SHP77 (cell line): ENCODE results near the gene WDR72.
"Not testable (repeated sequence)": the region's sequence is repeated elsewhere in the genome, so short reads cannot be mapped to it uniquely, and the experiment has no call there.

Source experiments
- DNase-seq, 2 experiments: peaks; one replicate each; lab custom pipeline; 2025; lab: John Stamatoyannopoulos, UW

The WDR72 gene

GRCh38 chr15:53589520-53590057 lies 169.9 kb downstream of the WDR72 start:
- no peak for DNase-seq

- DNase-seq, result no peak
These were observed 170.7 kb downstream of the WDR72 start for GRCh38 chr15:53588773-53589172.

DNA sequence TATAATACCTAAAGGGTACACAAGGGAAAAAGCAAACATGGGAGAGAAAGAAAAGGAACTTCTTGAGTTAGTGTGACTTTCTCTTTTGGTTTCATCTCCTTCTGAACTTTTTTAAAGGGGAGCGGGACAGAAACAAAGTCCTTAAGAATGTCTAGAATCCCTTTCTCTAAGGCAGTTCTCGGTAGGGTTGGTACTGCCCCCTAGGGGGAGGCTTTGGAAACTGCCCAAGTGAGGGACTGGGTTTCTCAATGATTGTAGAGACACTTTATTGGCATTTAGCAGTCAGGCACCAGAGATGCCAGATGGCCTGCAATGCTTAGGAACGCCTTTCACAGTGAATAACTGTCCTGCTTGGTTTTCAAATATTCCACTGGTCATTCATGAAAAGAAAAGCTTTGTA lies 172.7 kb downstream of the WDR72 start:
- DNase-seq, result peak; percentile 14 to 18

DNA sequence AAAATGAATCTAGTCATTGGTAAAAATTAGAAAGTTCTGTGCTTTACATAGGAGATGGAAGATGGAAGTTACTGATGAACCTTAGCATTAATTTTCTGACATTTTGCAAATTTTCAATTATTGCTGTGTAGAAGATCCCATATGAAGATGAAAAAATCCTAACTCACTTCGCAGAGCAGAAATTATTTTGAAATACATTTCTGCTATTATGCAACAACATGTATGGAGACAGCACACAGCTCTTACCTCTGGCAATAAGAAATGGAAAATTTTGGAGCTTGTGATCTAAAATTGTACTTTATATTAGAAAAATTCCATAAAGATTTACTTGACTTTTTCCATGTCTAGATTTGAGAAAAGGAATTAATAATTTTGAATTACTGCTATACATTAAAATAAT lies 177.9 kb downstream of the WDR72 start:
- no peak for DNase-seq

DNA sequence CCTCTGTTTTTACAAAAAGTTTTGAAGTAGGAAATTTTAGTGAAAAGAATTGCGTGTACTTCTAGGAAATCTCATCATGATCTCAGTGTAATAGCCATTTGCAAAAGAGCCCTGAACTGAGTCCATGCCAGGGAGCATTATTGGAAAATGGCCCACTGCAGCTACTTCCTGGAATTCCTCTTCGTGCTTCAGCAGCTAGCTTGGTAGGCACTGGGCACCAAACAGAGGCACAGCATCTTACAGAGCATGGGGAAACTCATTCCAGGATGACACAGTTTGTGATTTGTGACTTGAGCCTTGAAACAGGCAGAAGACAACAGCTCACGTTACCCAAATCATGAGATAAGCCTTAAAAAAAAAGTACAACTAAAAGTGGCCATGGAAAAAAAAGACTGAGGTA lies 179.1 kb downstream of the WDR72 start:
- DNase-seq, result no peak

DNA sequence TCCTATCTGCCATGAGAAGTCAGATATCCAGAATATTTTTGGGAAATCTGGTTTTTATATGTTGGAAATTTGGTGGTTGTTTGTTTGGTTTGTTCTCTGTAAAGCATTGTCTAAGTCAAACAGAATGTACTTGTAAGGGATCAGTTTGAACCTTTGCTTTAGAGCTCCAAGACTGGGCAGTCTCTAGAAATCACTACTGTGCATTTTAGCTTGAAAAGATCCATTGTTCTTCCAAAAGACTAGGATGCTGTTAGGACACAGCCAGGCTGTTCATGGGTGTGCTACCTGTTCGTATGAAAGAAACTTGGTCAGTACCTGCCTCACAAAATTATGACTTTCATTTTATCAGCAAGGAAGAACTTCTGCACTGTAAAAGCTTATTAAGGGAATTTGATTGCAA lies 182.6 kb downstream of the WDR72 start:
- no peak for DNase-seq

DNA sequence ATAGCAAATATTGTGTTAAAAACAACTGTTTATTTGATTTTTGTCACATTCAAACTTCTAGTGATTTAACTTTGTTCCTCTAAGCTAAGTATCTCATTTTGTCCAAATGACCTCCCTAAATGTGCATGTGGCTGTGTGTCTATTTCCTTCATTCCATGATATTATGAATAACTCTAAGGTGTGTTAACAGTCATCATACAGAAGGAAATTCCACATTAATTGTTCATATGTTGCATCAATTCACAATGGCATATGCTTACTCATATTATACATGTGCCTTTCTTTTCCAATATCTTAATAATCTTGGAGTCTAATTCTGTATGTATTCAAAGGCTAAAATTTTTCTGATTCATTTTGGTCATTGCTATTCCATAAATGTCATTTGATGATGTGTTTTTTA lies 186.4 kb downstream of the WDR72 start:
- DNase-seq, result no peak

- DNase-seq, result no peak
These were observed 189.5 kb downstream of the WDR72 start for GRCh38 chr15:53569751-53570480.

GRCh38 chr15:53566912-53567311 lies 192.6 kb downstream of the WDR72 start:
- DNase-seq, result no peak

GRCh38 chr15:53565721-53566120 lies 193.7 kb downstream of the WDR72 start:
- no peak for DNase-seq

GRCh38 chr15:53564647-53565046 lies 194.8 kb downstream of the WDR72 start:
- DNase-seq, result no peak

DNA sequence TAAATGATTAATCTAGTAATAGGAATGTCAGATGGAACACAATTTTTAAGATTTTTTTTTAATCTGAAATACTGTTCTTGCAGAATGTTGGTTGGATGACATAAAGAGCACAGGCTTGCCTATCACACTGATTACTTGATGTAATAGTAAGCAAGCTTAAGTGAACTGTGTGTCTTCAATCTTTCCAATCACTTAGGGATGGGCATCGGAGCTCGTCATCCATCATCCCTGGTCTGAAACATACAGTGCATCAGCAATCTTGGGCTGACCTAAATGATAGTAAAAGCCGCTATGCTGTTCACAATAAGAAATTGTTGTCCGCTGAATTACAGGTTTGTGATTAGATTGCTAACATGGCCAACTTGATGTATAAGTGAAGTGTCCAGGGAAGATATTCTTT lies 195.8 kb downstream of the WDR72 start:
- DNase-seq, result no peak

DNA sequence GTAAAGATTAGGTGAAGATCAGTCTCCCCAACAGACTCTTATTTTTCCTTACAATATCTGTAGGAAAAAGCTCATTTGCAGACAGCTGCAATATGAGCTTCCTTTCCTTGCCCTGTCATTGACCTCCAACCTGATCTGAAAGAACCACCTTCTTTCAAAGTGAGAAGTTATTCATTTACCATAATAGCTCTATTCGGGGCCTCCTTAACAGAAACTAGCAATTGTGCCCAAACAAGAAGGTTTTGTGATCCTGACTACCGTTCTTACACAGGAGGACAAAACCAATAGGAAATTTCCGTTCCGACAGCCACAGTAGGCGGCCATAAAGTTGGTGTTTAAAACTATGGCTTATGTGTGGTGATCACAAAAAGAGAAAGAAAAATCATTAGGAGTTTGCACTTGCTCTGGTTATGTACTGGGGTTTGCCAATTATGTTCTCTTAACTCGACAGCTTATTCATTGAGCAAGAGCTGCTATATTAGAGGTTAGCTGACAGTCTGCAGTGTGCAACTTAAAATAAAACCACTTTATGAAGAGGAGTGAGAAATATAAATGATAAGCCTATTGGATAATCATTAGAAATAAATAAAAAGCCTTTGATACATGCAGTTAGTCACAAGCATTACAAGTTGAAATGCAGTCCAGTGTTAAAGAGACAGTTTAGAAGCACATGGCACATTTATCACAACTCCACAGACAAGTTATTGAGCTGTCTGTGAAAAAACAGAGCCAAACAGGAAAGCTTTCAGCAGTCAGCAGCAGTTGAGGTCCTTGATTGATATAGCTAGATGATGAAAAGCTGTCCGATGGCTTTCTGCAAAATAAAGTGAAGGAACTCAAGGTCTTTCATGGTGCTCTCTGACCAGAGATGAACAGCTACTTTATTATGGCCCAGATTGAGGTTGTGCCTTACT lies 199.8 kb downstream of the WDR72 start:
- DNase-seq, result no peak

DNA sequence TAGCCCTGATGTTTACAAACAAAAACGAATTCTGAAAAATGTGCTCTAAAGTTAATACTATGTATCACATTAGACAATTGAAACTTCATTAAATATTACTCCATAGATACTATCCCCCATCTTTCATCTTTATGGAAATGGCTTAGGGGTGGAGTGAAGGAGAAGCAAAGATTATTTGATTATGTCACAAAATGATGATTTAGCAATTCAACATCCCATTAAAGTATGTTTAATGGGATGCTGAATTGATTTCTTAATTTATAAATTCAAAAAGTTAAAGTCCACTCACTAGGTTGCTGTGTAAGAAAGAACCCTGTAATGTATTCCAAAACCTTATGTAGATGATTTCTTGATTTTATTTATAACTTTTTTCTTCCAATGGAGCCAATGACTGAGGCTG lies 201.1 kb downstream of the WDR72 start:
- no peak for DNase-seq

GRCh38 chr15:53555226-53555625 lies 204.2 kb downstream of the WDR72 start:
- DNase-seq, result no peak

GRCh38 chr15:53549697-53550305 lies 209.7 kb downstream of the WDR72 start:
- DNase-seq, result no peak

DNA sequence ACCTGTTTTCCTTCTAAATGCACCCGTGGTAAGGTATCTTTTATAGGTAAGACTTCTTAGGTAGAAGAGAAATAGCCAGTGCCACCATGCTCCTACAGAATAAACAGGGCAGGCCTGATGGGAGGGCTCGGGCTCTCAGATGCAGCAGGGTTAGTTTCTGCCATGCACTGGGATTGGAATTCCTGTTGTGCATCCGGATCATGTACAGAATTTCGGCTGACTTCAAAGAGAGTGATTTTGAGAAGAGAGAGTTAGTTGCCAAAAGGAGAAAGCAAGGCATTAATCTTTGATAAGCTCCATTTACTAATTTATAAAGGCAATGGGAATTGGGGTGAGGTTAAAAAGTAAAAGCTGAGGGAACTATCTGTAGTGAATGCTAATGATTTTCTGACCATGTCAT lies 211.2 kb downstream of the WDR72 start:
- no peak for DNase-seq

GRCh38 chr15:53540626-53541300 lies 218.7 kb downstream of the WDR72 start:
- not testable (repeated sequence) for DNase-seq

DNA sequence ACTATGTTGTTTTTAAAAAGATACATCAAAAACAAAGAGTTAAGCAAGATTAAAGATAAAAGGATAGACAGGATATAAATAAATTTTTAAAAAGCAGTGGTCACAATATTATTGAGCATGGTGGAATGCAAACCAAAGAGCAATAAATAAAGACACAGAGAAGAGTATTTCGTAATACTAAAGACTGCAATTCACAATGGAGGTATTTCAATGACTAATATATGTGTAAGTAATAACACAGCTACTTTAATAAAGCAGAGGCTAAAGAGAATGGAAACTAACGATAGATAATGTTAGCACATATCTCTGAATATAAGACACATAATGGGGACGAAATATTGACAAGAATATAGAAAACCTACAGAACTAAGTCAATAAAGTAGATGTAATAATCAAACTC lies 219.6 kb downstream of the WDR72 start:
- no peak for DNase-seq

GRCh38 chr15:53536479-53537120 lies 222.9 kb downstream of the WDR72 start:
- no peak for DNase-seq

DNA sequence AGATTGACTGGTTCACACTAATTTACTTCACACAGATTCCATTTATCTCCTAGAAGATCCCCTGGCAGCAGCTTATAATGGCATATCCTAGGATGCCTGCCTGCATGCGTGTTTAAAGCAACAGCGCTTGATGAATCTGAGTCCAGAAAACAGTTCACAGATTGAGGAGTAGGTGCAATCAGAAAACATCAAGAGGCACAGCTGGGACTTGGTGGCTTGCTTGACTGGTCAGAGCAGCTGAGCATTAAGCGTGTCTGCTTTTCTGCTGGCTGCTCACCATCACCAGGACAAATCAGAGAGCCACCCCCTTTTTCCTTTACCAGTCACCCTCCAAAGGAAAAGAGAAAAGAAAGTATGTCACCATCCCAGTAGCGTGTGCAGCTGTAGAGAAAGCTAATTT lies 223.6 kb downstream of the WDR72 start:
- no peak for DNase-seq
